Brain microvascular endothelial cell (primary cell): Measurements from ENCODE around the gene STX12.
A peak's percentile ranks its signal among the peaks of the same experiment; 100 is the strongest.
"Not testable (repeated sequence)": the region's sequence is repeated elsewhere in the genome, so short reads cannot be mapped to it uniquely, and the experiment has no call there.

Experiments
- DNase-seq: peaks from one replicate; pipeline ENCODE4 v3.0.0-alpha.2; 2020
- H3K27ac ChIP-seq: fragments of 250-450 bp; sonication (Bioruptor Pico); 2 replicates; pipeline ENCODE4 v1.5.1; 2020; ENCODE audit warnings: mild to moderate bottlenecking, moderate library complexity
- H3K27me3 ChIP-seq: fragments of 250-450 bp; sonication (Bioruptor Pico); replicated peaks from 2 replicates; pipeline ENCODE4 v1.5.1; 2020; ENCODE audit warnings: mild to moderate bottlenecking
- H3K36me3 ChIP-seq: fragments of 250-450 bp; sonication (Bioruptor Pico); replicated peaks from 2 replicates; pipeline ENCODE4 v1.5.1; 2020; ENCODE audit warnings: mild to moderate bottlenecking
- H3K4me3 ChIP-seq: 2 replicates; pipeline ENCODE4 v1.5.1; 2011; ENCODE audit warnings: low read depth, mild to moderate bottlenecking, control low read depth, low read length, moderate library complexity
- in situ Hi-C: cut with HindIII; loops from 2 replicates; pipeline ENCODE4 v1.10.0; 2017; ENCODE audit warnings: low sequenced_read_pairs, low pct_ligation_motif_present
- TF ChIP-seq, protein P1 (sequence below): IDR thresholded peaks from 2 replicates; pipeline ENCODE4 v1.5.1; 2011; ENCODE audit warnings: low read depth, mild to moderate bottlenecking, moderate library complexity, low read length, control low read depth, inconsistent platforms; ENCODE audit errors: missing control alignments

The STX12 gene

DNA sequence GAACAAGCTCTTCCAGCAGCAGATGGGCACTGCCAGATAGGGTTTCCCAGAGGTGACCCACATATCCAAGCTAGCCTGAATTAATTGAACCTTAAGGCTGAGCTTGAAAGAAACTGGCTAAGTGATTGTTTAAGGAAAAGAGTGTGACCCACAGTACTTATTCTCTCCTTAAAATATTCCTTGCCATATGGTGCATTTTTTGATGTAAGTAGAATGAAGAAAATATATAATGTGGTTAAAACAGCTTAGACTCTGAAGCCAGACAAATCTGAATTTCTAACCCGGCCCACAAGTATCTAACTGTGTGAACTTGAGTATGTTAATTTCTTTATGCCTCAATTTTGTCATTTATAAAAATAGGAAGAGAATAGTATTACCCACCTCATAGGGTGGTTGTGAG is 62.5 kb downstream of the STX12 start:
- Histone ChIP-seq H3K27me3 (no peaks in the 10 kb centered on the region), H3K27ac (no peak overlapping the region), H3K36me3 (peaks cover 44% of the 10 kb centered on the region), H3K4me3 (no peak overlapping the region)
- in situ Hi-C loops: no loop called here
- TF ChIP-seq, protein P1, sequence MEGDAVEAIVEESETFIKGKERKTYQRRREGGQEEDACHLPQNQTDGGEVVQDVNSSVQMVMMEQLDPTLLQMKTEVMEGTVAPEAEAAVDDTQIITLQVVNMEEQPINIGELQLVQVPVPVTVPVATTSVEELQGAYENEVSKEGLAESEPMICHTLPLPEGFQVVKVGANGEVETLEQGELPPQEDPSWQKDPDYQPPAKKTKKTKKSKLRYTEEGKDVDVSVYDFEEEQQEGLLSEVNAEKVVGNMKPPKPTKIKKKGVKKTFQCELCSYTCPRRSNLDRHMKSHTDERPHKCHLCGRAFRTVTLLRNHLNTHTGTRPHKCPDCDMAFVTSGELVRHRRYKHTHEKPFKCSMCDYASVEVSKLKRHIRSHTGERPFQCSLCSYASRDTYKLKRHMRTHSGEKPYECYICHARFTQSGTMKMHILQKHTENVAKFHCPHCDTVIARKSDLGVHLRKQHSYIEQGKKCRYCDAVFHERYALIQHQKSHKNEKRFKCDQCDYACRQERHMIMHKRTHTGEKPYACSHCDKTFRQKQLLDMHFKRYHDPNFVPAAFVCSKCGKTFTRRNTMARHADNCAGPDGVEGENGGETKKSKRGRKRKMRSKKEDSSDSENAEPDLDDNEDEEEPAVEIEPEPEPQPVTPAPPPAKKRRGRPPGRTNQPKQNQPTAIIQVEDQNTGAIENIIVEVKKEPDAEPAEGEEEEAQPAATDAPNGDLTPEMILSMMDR: no peak
- no peak for DNase-seq

DNA sequence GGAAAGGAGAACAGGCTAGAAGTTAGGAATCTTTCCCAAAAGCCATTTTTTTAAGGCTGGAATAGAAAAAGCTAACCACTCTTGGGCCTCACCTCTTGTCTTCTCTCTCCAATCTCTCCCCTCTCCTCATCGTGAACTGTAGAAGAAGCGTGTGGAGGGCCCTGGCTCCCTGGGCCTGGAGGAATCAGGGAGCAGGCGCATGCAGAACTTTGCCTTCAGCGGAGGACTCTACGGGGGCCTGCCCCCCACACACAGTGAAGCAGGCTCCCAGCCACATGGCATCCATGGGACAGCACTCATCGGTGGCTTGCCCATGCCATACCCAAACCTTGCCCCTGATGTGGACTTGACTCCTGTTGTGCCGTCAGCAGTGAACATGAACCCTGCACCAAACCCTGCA is 76.9 kb downstream of the STX12 start:
- in situ Hi-C loops: loop anchor here (10.0 kb wide), 1 partner anchor 135 kb away; no protein-coding TSS in a partner anchor
- Histone ChIP-seq H3K36me3 (peaks cover 50% of the 10 kb centered on the region), H3K27ac (no peak overlapping the region), H3K4me3 (no peak overlapping the region), H3K27me3 (no peaks in the 10 kb centered on the region)
- TF ChIP-seq, protein P1: no peak
- DNase-seq: no peak

DNA sequence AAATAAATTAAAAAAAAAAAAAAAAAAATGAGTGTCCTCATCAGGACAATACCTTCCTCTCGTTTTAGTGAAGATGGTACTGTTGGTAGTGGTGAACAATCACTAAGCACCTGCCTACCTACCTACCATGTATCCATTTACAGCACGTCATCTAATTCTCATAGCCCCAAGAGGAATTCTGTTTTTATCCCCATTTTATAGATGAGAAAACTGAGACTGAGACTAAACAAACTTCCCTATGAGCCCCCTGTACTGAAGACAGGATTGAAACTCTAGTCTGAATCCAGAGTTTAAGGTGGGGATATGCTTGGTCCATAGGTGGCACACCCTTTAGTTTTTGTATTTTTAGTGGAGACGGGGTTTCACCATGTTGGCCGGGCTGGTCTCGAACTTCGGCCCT is 82.1 kb downstream of the STX12 start:
- no peak overlapping the region for H3K27ac ChIP-seq
- H3K27me3 ChIP-seq: no peaks in the 10 kb centered on the region
- H3K4me3 ChIP-seq: no peak overlapping the region
- peaks cover 16% of the 10 kb centered on the region for H3K36me3 ChIP-seq
- TF ChIP-seq, protein P1: no peak
- in situ Hi-C loops: loop anchor here (10.0 kb wide), 1 partner anchor 130 kb away; no protein-coding TSS in a partner anchor
- no peak for DNase-seq

DNA sequence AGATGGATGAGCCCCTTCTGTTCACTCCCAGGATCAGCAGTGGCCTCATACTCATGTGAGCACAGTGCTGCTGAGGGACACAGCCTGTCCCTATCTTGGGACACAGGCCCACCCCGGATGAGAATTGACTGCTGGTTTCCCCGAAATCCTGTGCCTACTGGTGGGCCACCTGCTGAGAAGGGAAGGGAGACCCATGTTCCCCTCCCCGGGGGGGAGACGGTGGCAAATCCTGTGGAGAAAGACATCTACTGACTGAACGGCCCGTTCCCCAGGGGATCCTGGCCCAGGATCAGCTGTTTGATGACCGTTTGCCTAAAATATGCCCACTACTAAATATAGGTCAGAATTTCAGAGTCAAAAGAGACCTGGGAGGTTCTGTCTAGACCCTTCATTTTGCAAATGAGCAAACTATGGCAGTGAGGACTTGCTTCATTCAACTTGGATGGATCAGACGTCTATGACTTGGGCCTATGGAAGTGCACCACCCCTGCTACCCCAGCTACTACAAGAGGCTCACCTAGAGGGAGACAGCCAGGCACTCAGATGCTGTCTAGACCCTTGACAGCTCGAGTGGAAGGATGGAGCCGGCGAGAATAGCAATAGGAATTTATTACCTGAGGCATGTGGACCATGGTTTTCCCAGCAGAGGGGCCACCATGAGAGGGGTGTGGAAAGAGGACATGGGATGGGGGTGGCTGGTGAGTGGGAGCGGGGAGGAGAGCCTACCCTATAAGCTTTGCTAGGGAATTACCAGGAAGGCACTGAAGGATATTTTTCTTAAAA is 83.7 kb downstream of the STX12 start:
- in situ Hi-C loops: loop anchor here (10.0 kb wide), 1 partner anchor 128 kb away; no protein-coding TSS in a partner anchor
- no peak overlapping the region for H3K27ac ChIP-seq
- peaks cover under 1% of the 10 kb centered on the region for H3K36me3 ChIP-seq
- TF ChIP-seq, protein P1: no peak
- DNase-seq: no peak
- H3K4me3 ChIP-seq: no peak overlapping the region
- no peaks in the 10 kb centered on the region for H3K27me3 ChIP-seq

DNA sequence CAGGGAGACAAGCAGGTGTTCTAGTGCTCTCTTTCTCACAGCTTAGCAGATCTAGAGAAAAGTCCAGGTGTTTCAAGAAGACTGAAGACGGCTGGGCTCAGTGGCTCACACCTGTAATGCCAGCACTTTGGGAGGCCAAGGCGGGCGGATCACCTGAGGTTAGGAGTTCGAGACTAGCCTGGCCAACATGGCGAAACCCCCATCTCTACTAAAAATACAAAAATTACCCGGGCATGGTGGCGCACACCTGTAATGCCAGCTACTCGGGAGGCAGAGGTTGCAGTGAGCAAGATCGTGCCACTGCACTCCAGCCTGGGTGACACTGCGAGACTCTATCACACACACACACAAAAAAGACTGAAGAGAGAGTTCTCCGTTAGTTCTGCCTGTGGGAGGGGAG is 84.5 kb downstream of the STX12 start:
- in situ Hi-C loops: loop anchor here (10.0 kb wide), 1 partner anchor 127 kb away; no protein-coding TSS in a partner anchor
- not testable (repeated sequence) for H3K27ac ChIP-seq, H3K36me3 ChIP-seq, H3K4me3 ChIP-seq, DNase-seq, H3K27me3 ChIP-seq

DNA sequence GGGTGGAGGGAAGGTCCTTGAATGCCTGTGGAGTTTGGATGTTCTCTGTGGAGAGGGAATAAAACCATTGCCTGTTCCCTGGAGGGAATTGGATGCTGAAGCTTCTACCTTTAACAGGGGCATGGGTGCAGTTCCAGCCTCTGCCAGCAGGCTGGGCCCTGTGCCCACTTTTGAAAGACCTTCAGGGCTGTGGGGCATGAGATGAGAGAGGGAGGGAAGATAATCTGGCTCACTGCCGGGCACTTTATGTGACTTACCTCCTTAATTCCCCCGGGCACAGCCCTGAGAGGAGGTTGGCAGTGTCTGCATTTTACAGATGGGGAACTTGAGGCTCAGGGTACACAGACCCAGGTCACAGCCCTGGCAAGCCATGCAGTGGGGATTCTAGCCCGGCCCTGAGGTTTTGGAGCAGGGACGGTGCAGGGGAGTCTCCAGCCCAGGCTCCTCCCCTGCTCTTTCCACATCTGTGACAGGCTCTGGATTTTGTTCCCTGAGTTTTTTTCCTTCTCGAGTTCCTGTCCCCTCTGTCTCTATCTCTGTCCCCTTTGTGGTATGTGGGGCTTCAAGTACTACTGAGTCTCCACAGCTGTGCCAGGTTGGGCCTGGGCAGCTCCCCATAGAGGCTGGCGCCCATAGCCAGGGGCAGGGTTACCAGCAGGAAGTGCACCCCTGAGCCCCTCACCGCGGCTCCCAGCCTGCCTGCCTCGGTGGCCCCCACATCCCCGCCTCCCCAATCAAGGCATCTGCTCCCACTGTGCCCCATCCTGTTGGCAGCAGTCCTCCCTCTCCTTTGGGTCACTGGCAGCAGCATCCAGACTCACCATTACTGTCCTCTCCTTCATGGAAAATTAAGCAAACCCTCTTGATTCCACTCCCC is 85.3 kb downstream of the STX12 start:
- Histone ChIP-seq H3K27ac (no peak overlapping the region), H3K27me3 (no peaks in the 10 kb centered on the region), H3K4me3 (no peak overlapping the region), H3K36me3 (no peaks in the 10 kb centered on the region)
- peak; percentile 82 for DNase-seq
- in situ Hi-C loops: loop anchor here (10.0 kb wide), 1 partner anchor 126 kb away; no protein-coding TSS in a partner anchor
- TF ChIP-seq, protein P1: peak; percentile 99
